Hypothalamus (tissue), 51 donors: ENCODE data around the gene MLLT6.
"Not testable (repeated sequence)": the region's sequence is repeated elsewhere in the genome, so short reads cannot be mapped to it uniquely, and the experiment has no call there.

Experiments used
- DNase-seq, 51 donors: peaks; one replicate each; lab custom pipeline; 2025; lab: John Stamatoyannopoulos, UW

Gene MLLT6

GRCh38 chr17:38724337-38724988 lies 19.4 kb downstream of the MLLT6 start:
- peak in 49 of 51 donors; percentile 23 to 95 (median 76) for DNase-seq

GRCh38 chr17:38725066-38725465 lies 20.0 kb downstream of the MLLT6 start:
- peak in 3 of 51 donors; percentile 34 to 73 (median 64) for DNase-seq

GRCh38 chr17:38726145-38726544 lies 21.1 kb downstream of the MLLT6 start:
- DNase-seq, result not testable (repeated sequence)

GRCh38 chr17:38727736-38728135 lies 22.7 kb downstream of the MLLT6 start:
- no peak for DNase-seq

GRCh38 chr17:38728290-38728831 lies 23.3 kb downstream of the MLLT6 start:
- peak in 1 of 51 donors; percentile 17 for DNase-seq

- DNase-seq, result no peak
These were observed 24.4 kb downstream of the MLLT6 start for GRCh38 chr17:38729368-38729885.

- DNase-seq, result peak in 48 of 51 donors; percentile 24 to 89 (median 67)
These were observed 24.9 kb downstream of the MLLT6 start, which contains the start of gene CISD3 for GRCh38 chr17:38729886-38730525. Gene CISD3, plus strand, starts transcription at chr17:38730341. Its CDS starts 18 bp downstream, at chr17:38730359.

GRCh38 chr17:38730526-38731379 lies 25.7 kb downstream of the MLLT6 start:
- peak in 22 of 51 donors; percentile 18 to 69 (median 31) for DNase-seq

GRCh38 chr17:38731526-38732294 lies 26.6 kb downstream of the MLLT6 start:
- DNase-seq, result peak in 2 of 51 donors; percentile 8 to 12

- DNase-seq, result no peak
These were observed 27.6 kb downstream of the MLLT6 start for GRCh38 chr17:38732376-38733281.

- DNase-seq, result no peak
These were observed 28.4 kb downstream of the MLLT6 start for GRCh38 chr17:38733282-38733981.

GRCh38 chr17:38733982-38734973 lies 29.2 kb downstream of the MLLT6 start:
- DNase-seq, result no peak

GRCh38 chr17:38735161-38735997 lies 30.3 kb downstream of the MLLT6 start:
- peak in 39 of 51 donors; percentile 5 to 76 (median 39) for DNase-seq

GRCh38 chr17:38738007-38738662 lies 33.1 kb downstream of the MLLT6 start:
- DNase-seq, result no peak

GRCh38 chr17:38738686-38739085 lies 33.6 kb downstream of the MLLT6 start:
- DNase-seq, result no peak
